Endodermal cell (in vitro differentiated cells): ENCODE results near the gene DIP2B. TPM values are rescaled to one million over a fixed set of nuclear protein-coding genes. Genes with fewer than 3 reads are reported as not detected.

Experiments used
- DNase-seq: peaks from one replicate; pipeline ENCODE4 v3.0.0-alpha.2; 2017
- H3K27ac ChIP-seq: 2 replicates; pipeline ENCODE4 v1.5.1; 2013; ENCODE audit warnings: mild to moderate bottlenecking, low read depth, low read length, moderate library complexity
- H3K27me3 ChIP-seq: 2 replicates; pipeline ENCODE4 v1.6.1; 2013; ENCODE audit warnings: mild to moderate bottlenecking, low read length, moderate library complexity; ENCODE audit not compliant: insufficient read depth, control insufficient read depth, poor library complexity, severe bottlenecking
- H3K36me3 ChIP-seq: 2 replicates; pipeline ENCODE4 v1.7.0; 2013; ENCODE audit warnings: mild to moderate bottlenecking, low read length, moderate library complexity; ENCODE audit not compliant: control insufficient read depth, insufficient read depth
- H3K4me1 ChIP-seq: one replicate; pipeline ENCODE4 v1.7.0; 2013; ENCODE audit warnings: low read length; ENCODE audit not compliant: control insufficient read depth, insufficient read depth
- H3K4me3 ChIP-seq: 2 replicates; pipeline ENCODE4 v1.5.1; 2013; ENCODE audit warnings: mild to moderate bottlenecking, low read length, moderate library complexity
- H3K9ac ChIP-seq: 2 replicates; pipeline ENCODE4 v1.6.1; 2013; ENCODE audit warnings: mild to moderate bottlenecking, low read length, moderate library complexity; ENCODE audit not compliant: poor library complexity, severe bottlenecking; ENCODE audit errors: extremely low read depth
- H3K9me3 ChIP-seq: 2 replicates; pipeline ENCODE4 v1.6.1; 2013; ENCODE audit warnings: mild to moderate bottlenecking, low read length, moderate library complexity; ENCODE audit not compliant: control insufficient read depth
- H3K27ac Mint-ChIP-seq: 2 replicates; pipeline ENCODE4 v1.8.0; 2020; ENCODE audit warnings: mixed read lengths
- H3K27me3 Mint-ChIP-seq: 2 replicates; pipeline ENCODE4 v1.8.0; 2021; ENCODE audit warnings: mild to moderate bottlenecking, mixed read lengths; ENCODE audit not compliant: insufficient read depth
- H3K36me3 Mint-ChIP-seq: 2 replicates; pipeline ENCODE4 v1.8.0; 2020; ENCODE audit warnings: low read depth, mixed read lengths
- H3K4me1 Mint-ChIP-seq: 2 replicates; pipeline ENCODE4 v1.8.0; 2020; ENCODE audit warnings: mixed read lengths
- H3K4me3 Mint-ChIP-seq: 2 replicates; pipeline ENCODE4 v1.8.0; 2020; ENCODE audit warnings: mild to moderate bottlenecking, moderate library complexity, mixed read lengths
- H3K9me3 Mint-ChIP-seq: 2 replicates; pipeline ENCODE4 v1.8.0; 2020; ENCODE audit warnings: mild to moderate bottlenecking, mixed read lengths
- CTCF ChIP-seq: fragments of 200-600 bp; sonication (generic); conservative IDR thresholded peaks from 2 replicates; pipeline ENCODE4 v1.5.0; 2021; ENCODE audit warnings: antibody characterized with exemption, mild to moderate bottlenecking
- WGBS, 2 experiments: methylation state at CpG; one replicate each; pipeline versions ENCODE4 v1.1.5 to v1.1.7; 2013; ENCODE audit warnings: missing lambda C conversion rate in 2 of 2, mixed read lengths in 1 of 2; ENCODE audit not compliant: insufficient coverage in 1 of 2, insufficient read length in 1 of 2; 5-methylcytosine and 5-hydroxymethylcytosine counted together
- total RNA-seq, 2 donors: library from RNA; stranded (reverse); fragmentation: NEBNext Ultra II Directional in 1 of 2; extraction: Animal tissue kit (Norgen Biotek cat#: 25700) in 1 of 2; gene quantifications; 2 replicates in 1 of 2; 3 replicates in 1 of 2; pipeline ENCODE4 v1.2.1, GENCODE V29; 2021

The DIP2B gene
- total RNA-seq, 2 donors from 2014 or later: 20.6 to 21.3 TPM

- Mint-ChIP-seq H3K36me3 (peaks cover 56% of the 10 kb centered on the region), H3K9me3 (no peaks in the 10 kb centered on the region), H3K4me1 (no peaks in the 10 kb centered on the region), H3K27ac (peak overlapping the region; percentile 35), H3K27me3 (no peaks in the 10 kb centered on the region), H3K4me3 (no peak overlapping the region)
- no peaks in the 10 kb centered on the region for H3K4me1 ChIP-seq
- H3K4me3 ChIP-seq: no peak overlapping the region
- no peak overlapping the region for H3K27ac ChIP-seq
- no peak for TF ChIP-seq CTCF
- H3K27me3 ChIP-seq: no peaks in the 10 kb centered on the region
- WGBS, 2 experiments: 90 to 96% methylated on average over 2 to 7 of the region's 7 CpGs
- peaks cover 66% of the 10 kb centered on the region for H3K36me3 ChIP-seq
- H3K9ac ChIP-seq: no peak overlapping the region
- no peaks in the 10 kb centered on the region for H3K9me3 ChIP-seq
- DNase-seq: no peak
These were observed 202.6 kb downstream of the DIP2B start for GRCh38 chr12:50707396-50707795.

GRCh38 chr12:50708631-50709030 lies 203.8 kb downstream of the DIP2B start:
- Mint-ChIP-seq H3K36me3 (peaks cover 49% of the 10 kb centered on the region), H3K27me3 (no peaks in the 10 kb centered on the region), H3K4me1 (no peaks in the 10 kb centered on the region), H3K27ac (no peak overlapping the region), H3K9me3 (no peaks in the 10 kb centered on the region), H3K4me3 (no peak overlapping the region)
- Histone ChIP-seq H3K4me1 (no peaks in the 10 kb centered on the region), H3K9ac (no peak overlapping the region), H3K27ac (no peak overlapping the region), H3K4me3 (no peak overlapping the region), H3K27me3 (no peaks in the 10 kb centered on the region), H3K36me3 (peaks cover 61% of the 10 kb centered on the region), H3K9me3 (no peaks in the 10 kb centered on the region)
- TF ChIP-seq CTCF: no peak
- no peak for DNase-seq
- WGBS, 2 experiments: 97 to 100% methylated on average over 2 of the region's 2 CpGs

GRCh38 chr12:50711121-50711520 lies 206.3 kb downstream of the DIP2B start:
- Mint-ChIP-seq H3K27ac (no peak overlapping the region), H3K4me3 (no peak overlapping the region), H3K9me3 (no peaks in the 10 kb centered on the region), H3K4me1 (no peaks in the 10 kb centered on the region), H3K27me3 (no peaks in the 10 kb centered on the region), H3K36me3 (peaks cover 55% of the 10 kb centered on the region)
- DNase-seq: no peak
- no peak overlapping the region for H3K27ac ChIP-seq
- WGBS, 2 experiments: 96 to 100% methylated on average over 2 to 6 of the region's 6 CpGs
- H3K9me3 ChIP-seq: no peaks in the 10 kb centered on the region
- H3K36me3 ChIP-seq: peaks cover 61% of the 10 kb centered on the region
- no peak overlapping the region for H3K4me3 ChIP-seq
- no peak overlapping the region for H3K9ac ChIP-seq
- no peaks in the 10 kb centered on the region for H3K4me1 ChIP-seq
- H3K27me3 ChIP-seq: no peaks in the 10 kb centered on the region
- no peak for TF ChIP-seq CTCF
